ENCODE measurements around the gene PPP1R14B.

- TF ChIP-seq CTCF (IDR thresholded peaks at IDR 0.05; ENCODE audit: low read depth, low read length, missing input control) (no peak), ATF3 (IDR thresholded peaks at IDR 0.05) (no peak), YY1 (IDR thresholded peaks at IDR 0.05) (no peak)
Measured at GRCh38 chr11:64253481-64253880, 6.7 kb upstream of the PPP1R14B start.
